Astrocyte of the cerebellum (primary cell): ENCODE results near the gene ESR2.
"Not testable (repeated sequence)": the region's sequence is repeated elsewhere in the genome, so short reads cannot be mapped to it uniquely, and the experiment has no call there.

ENCODE experiments used
- DNase-seq: peaks from one replicate; pipeline ENCODE4 v3.0.0-alpha.2; 2011; ENCODE audit warnings: low read depth
- H3K4me3 ChIP-seq: 2 replicates; pipeline ENCODE4 v1.5.1; 2011; ENCODE audit warnings: mild to moderate bottlenecking, low read depth, low read length, moderate library complexity
- in situ Hi-C: cut with HindIII; loops from 2 replicates; pipeline ENCODE4 v1.10.0; 2017; ENCODE audit warnings: low sequenced_read_pairs
- TF ChIP-seq, protein P1 (sequence below): IDR thresholded peaks from 2 replicates; pipeline ENCODE4 v1.5.1; 2012; ENCODE audit warnings: low read length, low read depth, moderate library complexity, mild to moderate bottlenecking; ENCODE audit errors: missing control alignments

The ESR2 gene

DNA sequence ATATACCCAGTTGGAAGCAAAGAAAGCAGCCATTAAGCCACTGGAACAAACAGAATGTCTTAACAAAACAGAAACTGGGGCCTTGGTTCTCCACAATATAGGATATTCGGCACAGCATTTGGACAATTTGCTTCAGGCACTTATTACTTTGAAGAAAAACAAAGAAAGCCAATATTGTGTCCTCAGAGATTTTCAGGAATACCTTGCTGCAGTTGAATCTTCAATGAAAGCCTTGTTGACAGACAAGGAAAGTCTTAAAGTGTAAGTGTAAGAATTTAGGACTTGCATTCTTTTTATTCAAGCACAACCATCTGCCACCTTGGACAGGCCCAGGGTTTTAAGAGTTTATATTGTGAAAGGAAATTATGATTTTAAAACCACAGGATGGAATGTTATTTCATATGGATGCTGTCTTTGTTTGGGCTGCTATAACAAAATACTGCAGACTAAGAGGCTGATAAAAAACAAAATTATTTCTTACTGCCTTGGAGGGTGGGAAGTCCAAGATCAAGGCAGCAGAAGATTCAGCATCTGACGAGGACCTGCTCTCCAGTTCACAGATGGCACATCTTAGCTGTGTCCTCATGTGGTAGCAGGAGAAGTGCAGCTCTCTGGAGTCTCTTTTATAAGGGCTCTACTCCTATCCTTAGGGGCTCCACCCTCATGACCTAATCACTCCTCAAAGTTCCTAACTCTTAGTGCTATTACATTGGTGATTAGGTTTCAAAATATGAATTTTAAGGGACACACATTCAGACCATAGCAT lies 244.4 kb downstream of the ESR2 start:
- in situ Hi-C loops: no loop called here
- TF ChIP-seq, protein P1, sequence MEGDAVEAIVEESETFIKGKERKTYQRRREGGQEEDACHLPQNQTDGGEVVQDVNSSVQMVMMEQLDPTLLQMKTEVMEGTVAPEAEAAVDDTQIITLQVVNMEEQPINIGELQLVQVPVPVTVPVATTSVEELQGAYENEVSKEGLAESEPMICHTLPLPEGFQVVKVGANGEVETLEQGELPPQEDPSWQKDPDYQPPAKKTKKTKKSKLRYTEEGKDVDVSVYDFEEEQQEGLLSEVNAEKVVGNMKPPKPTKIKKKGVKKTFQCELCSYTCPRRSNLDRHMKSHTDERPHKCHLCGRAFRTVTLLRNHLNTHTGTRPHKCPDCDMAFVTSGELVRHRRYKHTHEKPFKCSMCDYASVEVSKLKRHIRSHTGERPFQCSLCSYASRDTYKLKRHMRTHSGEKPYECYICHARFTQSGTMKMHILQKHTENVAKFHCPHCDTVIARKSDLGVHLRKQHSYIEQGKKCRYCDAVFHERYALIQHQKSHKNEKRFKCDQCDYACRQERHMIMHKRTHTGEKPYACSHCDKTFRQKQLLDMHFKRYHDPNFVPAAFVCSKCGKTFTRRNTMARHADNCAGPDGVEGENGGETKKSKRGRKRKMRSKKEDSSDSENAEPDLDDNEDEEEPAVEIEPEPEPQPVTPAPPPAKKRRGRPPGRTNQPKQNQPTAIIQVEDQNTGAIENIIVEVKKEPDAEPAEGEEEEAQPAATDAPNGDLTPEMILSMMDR: no peak
- no peak overlapping the region for H3K4me3 ChIP-seq
- DNase-seq: no peak

DNA sequence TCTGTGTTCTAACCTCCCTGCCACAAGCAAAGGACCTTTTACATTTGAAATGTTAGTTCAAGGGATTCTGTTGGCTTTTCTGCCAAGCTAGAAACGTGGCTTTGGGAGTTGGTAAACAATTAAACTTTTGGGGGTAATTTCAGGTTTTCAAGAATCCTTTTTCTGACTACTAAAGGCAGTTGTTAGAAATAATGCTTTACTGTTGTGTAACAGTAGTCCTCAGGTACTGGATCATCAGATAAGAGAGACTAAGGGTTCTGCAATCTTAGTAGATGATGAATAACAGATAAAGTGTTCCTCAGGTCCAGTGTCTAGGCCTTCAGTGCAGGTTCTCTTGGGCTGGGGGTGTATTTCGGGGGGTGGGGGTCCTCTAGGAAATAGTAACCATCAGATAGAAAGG lies 249.1 kb downstream of the ESR2 start:
- no peak for DNase-seq
- TF ChIP-seq, protein P1: no peak
- H3K4me3 ChIP-seq: no peak overlapping the region
- in situ Hi-C loops: no loop called here

DNA sequence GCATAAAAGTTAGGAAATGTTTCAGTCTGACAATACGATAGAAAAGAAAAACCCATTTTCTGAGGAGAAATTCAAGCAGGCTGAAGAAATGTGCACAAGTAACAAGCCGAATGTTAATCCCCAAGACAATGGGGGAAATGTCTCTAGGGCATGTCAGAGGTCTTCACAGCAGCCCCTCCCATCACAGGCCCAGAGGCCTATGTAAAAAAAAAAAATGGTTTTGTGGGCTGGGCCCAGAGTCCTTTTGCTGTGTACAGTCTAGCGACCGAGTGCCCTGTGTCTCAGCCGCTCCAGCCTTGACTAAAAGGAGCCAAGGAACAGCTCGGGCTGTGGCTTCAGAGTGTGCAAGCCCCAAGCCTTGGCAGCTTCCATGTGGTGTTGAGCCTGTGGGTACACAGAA lies 250.9 kb downstream of the ESR2 start:
- H3K4me3 ChIP-seq, DNase-seq, in situ Hi-C loops: not testable (repeated sequence)

DNA sequence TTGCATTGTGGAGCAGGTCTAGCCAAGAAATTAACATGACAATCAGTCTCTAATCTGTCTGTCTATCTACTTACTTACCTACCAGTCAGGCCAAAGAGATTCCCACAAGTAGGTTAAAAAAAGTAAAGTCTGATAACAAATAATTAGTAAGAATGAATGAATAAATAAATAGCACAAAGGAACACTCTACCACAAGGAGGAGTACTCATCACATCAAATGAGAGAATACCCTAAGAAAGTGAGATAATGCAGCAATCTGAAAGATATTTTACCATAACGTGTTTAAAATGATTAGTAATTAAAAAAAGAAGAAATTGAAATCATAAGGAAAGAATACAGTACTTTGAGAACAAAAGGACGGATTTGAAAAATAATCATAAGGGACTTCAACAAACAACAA lies 254.1 kb downstream of the ESR2 start:
- TF ChIP-seq, protein P1: no peak
- no peak for DNase-seq
- in situ Hi-C loops: no loop called here
- H3K4me3 ChIP-seq: no peak overlapping the region

DNA sequence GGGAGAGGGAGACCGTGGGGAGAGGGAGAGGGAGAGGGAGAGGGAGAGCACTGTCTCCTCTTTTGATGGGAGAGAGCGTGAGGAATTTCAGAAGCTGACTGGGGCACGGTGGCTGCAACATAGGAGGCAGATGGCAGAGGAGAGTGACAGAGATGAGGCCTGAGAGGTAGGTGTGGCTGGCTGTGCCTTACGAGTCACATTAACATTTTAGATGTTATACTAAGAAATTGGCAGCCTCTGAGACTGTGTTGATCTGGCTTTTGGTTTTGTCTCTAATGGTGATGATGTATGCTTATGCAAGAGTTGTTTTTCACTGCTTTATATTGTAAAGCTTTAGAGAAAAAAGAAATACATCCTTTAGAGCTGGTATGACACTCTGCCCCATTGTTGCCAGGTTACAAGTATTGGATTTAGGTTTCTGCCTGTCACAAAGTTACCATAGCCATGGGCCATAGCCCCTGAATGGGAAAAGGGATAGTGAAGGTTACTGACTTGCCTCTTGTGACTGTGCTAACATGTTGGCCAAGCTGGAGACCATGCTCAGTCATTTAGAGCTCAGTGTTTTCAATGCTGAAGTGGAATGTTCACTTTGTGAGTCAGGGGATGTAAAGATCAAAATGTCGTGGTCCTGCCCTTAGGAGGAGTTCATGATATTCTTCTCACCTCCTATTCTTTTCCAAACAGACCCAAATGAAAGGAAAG lies 255.2 kb downstream of the ESR2 start:
- H3K4me3 ChIP-seq: no peak overlapping the region
- TF ChIP-seq, protein P1: no peak
- in situ Hi-C loops: no loop called here
- no peak for DNase-seq

DNA sequence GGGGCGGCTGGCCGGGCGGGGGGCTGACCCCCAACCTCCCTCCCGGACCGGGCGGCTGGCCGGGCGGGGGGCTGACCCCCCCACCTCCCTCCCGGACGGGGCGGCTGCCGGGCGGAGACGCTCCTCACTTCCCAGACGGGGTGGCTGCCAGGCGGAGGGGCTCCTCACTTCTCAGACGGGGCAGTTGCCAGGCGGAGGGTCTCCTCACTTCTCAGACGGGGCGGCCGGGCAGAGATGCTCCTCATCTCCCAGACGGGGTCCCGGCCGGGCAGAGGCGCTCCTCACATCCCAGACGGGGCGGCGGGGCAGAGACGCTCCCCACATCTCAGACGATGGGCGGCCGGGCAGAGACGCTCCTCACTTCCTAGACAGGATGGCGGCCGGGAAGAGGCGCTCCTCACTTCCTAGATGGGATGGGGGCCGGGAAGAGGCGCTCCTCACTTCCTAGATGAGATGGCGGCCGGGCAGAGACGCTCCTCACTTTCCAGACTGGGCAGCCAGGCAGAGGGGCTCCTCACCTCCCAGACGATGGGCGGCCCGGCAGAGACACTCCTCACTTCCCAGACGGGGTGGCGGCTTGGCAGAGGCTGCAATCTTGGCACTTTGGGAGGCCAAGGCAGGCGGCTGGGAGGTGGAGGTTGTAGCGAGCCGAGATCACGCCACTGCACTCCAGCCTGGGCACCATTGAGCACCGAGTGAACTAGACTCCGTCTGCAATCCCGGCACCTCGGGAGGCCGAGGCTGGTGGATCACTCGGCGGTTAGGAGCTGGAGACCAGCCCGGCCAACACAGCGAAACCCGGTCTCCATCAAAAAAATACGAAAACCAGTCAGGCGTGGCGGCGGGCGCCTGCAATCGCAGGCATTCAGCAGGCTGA lies 256.1 kb downstream of the ESR2 start:
- DNase-seq, in situ Hi-C loops, H3K4me3 ChIP-seq: not testable (repeated sequence)

DNA sequence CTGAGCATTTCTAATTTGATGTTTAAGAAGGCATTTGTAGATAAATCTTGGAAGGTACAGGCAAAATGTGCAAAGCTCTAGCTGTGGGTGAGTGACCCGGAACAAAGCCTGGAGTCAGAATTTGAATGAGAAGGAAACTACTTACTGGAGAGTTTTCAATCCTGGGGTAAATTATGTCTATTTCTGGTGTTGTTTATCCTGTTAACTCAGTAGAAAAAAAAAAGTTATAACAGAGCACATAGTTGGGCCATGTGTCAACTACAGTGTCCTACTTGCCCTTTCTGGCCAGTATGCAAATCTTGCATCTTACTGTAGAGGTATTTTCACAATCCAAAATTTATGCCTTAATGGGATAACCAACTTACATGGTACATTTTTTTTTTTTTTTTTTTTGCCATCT lies 259.0 kb downstream of the ESR2 start:
- TF ChIP-seq, protein P1: no peak
- in situ Hi-C loops: no loop called here
- DNase-seq: peak; percentile 15
- no peak overlapping the region for H3K4me3 ChIP-seq
